HCT116 (cell line): ENCODE measurements around the gene CFAP53. TPM values are rescaled to one million over a fixed set of nuclear protein-coding genes. Genes with fewer than 3 reads are reported as not detected.
"Not testable (repeated sequence)": the region's sequence is repeated elsewhere in the genome, so short reads cannot be mapped to it uniquely, and the experiment has no call there.

Experiments used
- ATAC-seq: fragments of 200-7000 bp; cut with Tn5 transposase; 2 replicates; pipeline ENCODE4 v1.9.1; 2020; ENCODE audit warnings: mild to moderate bottlenecking, moderate library complexity
- BruUV-seq: library from RNA; stranded (reverse); fragments of 400-500 nt; replicated peaks from 2 replicates; lab custom pipeline; 2021; lab: Mats Ljungman, UMichigan
- CTCF ChIA-PET: fragments of 300-600 bp; sonication (Branson Sonifier 250); formaldehyde crosslinking; loops from one replicate; lab custom pipeline; 2021; ENCODE audit warnings: antibody characterized with exemption; lab: Charles Lee
- POLR2A ChIA-PET: fragments of 300-600, 350-600 bp; sonication (Branson Sonifier 250); formaldehyde crosslinking; loops from one replicate; lab custom pipeline; 2021; ENCODE audit warnings: antibody characterized with exemption; lab: Charles Lee
- RAD21 ChIA-PET, 2 experiments: fragments of 300-600 bp; sonication (Branson Sonifier 250); formaldehyde crosslinking; loops; one replicate each; lab custom pipeline; 2023; ENCODE audit warnings: low total read pairs in 2 of 2; ENCODE audit not compliant: uncharacterized antibody in 2 of 2, unreplicated experiment in 2 of 2, low non-redundant PET in 1 of 2; lab: Charles Lee
- DNase-seq: peaks from one replicate; pipeline ENCODE4 v3.0.0-alpha.2; 2010; ENCODE audit warnings: low read depth, low spot score
- H2AFZ ChIP-seq: fragments of 200-600 bp; shearing (Covaris generic), sonication (generic); 2 replicates; pipeline ENCODE4 v1.6.1; 2017; ENCODE audit warnings: low read depth, mixed run types, mixed read lengths, antibody characterized with exemption, low read length; ENCODE audit not compliant: poor library complexity, severe bottlenecking
- H3K27ac ChIP-seq: 2 replicates; pipeline ENCODE4 v1.5.1; 2012; ENCODE audit warnings: low read depth, low read length
- H3K27me3 ChIP-seq: fragments of 200-600 bp; sonication (generic); 2 replicates; pipeline ENCODE4 v1.6.1; 2016; ENCODE audit warnings: mixed run types, low read length, mixed read lengths; ENCODE audit not compliant: insufficient read depth
- H3K36me3 ChIP-seq, 2 experiments: fragments of 200-500 bp in 1 of 2; fragments of 200-600 bp in 1 of 2; sonication (Bioruptor generic) in 1 of 2; sonication (generic) in 1 of 2; 2 replicates each; pipeline versions ENCODE4 v1.5.1 to v1.6.1; 2014 to 2016; ENCODE audit warnings: low read length in 2 of 2, inconsistent platforms in 1 of 2, mixed read lengths in 1 of 2, mixed run types in 1 of 2; ENCODE audit not compliant: insufficient read depth in 2 of 2, control insufficient read depth in 1 of 2
- H3K4me1 ChIP-seq, 2 experiments: fragments of 200-600 bp in 1 of 2; sonication (generic) in 1 of 2; 2 replicates each; pipeline versions ENCODE4 v1.5.1 to v1.6.1; 2012 to 2017; ENCODE audit warnings: low read length in 2 of 2, inconsistent platforms in 1 of 2, mild to moderate bottlenecking in 1 of 2, mixed read lengths in 1 of 2, mixed run types in 1 of 2, moderate library complexity in 1 of 2; ENCODE audit not compliant: insufficient read depth in 2 of 2, control insufficient read depth in 1 of 2
- H3K4me2 ChIP-seq: fragments of 200-600 bp; sonication (generic); 2 replicates; pipeline ENCODE4 v1.6.1; 2017; ENCODE audit warnings: mixed run types, low read length, mixed read lengths
- H3K4me3 ChIP-seq, 2 experiments: fragments of 200-600 bp in 1 of 2; sonication (generic) in 1 of 2; replicated peaks in 1 of 2; 2 replicates each; pipeline ENCODE4 v1.5.1; 2011 to 2016; ENCODE audit warnings: low read length in 2 of 2, control low read depth in 1 of 2, low read depth in 1 of 2, mild to moderate bottlenecking in 1 of 2, mixed read lengths in 1 of 2, mixed run types in 1 of 2
- H3K79me2 ChIP-seq: fragments of 200-600 bp; sonication (generic); 2 replicates; pipeline ENCODE4 v1.6.1; 2017; ENCODE audit warnings: mild to moderate bottlenecking, mixed run types, low read length, moderate library complexity, mixed read lengths; ENCODE audit not compliant: insufficient read depth
- H3K9ac ChIP-seq: fragments of 200-600 bp; sonication (generic); 2 replicates; pipeline ENCODE4 v1.6.1; 2016; ENCODE audit warnings: low read length, mixed read lengths
- H3K9me2 ChIP-seq: fragments of 200-600 bp; sonication (generic), shearing (Covaris generic); 2 replicates; pipeline ENCODE4 v1.6.1; 2017; ENCODE audit warnings: mixed run types, mild to moderate bottlenecking, moderate library complexity; ENCODE audit not compliant: insufficient read depth
- H3K9me3 ChIP-seq, 2 experiments: fragments of 200-500 bp in 1 of 2; fragments of 200-600 bp in 1 of 2; sonication (Bioruptor generic) in 1 of 2; sonication (generic) in 1 of 2; 2 replicates each; pipeline ENCODE4 v1.6.1; 2014 to 2017; ENCODE audit warnings: low read length in 2 of 2, mixed read lengths in 2 of 2, inconsistent platforms in 1 of 2, low read depth in 1 of 2, mild to moderate bottlenecking in 1 of 2, mixed run types in 1 of 2, moderate library complexity in 1 of 2; ENCODE audit not compliant: control insufficient read depth in 1 of 2, insufficient read depth in 1 of 2
- H4K20me1 ChIP-seq: fragments of 200-600 bp; sonication (generic), shearing (Covaris generic); 2 replicates; pipeline ENCODE4 v1.6.1; 2017; ENCODE audit warnings: mixed run types, mild to moderate bottlenecking, moderate library complexity; ENCODE audit not compliant: insufficient read depth
- CBX3 ChIP-seq: IDR thresholded peaks from 2 replicates; pipeline ENCODE4 v1.6.1; 2012; ENCODE audit warnings: low read depth
- EZH2phosphoT487 ChIP-seq: fragments of 200-600 bp; IDR thresholded peaks from 2 replicates; pipeline ENCODE4 v1.6.1; 2018; ENCODE audit warnings: antibody characterized with exemption, borderline replicate concordance
- SP1 ChIP-seq: IDR thresholded peaks from 2 replicates; pipeline ENCODE4 v1.6.1; 2012; ENCODE audit warnings: low read depth
- SRF ChIP-seq: IDR thresholded peaks from 2 replicates; pipeline ENCODE4 v1.6.1; 2012; ENCODE audit warnings: low read depth
- intact Hi-C: fragments of 100-400 bp; cut with micrococcal nuclease; formaldehyde crosslinking; loops from 2 replicates; pipeline ENCODE4 v1.10.0; 2022
- total RNA-seq: library from RNA; stranded (reverse); gene quantifications from one replicate; pipeline ENCODE4 v1.2.1, GENCODE V29; 2021; ENCODE audit not compliant: unreplicated experiment
- TF ChIP-seq, protein P1 (sequence below): IDR thresholded peaks from 2 replicates; pipeline ENCODE4 v1.6.1; 2012

Gene CFAP53
- total RNA-seq, 1 experiment from 2014 or later: 1.1 TPM

DNA sequence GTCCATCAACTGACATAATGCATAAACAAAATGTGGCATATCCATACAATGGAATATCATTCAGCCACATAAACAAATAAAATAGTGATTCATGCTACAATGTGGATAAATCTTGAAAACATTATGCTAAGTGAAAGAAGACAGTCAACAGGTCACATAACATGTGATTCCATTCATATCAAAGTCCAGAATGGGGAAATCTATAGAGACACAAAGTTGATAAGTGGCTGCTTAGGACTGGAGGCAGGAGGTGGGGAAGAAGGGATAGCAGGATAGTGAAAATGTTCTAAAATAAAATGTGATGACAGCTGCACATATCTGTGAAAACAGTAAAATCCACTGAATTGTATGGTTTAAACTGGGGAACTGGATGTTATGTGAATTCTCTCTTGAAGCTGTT lies 18.7 kb downstream of the CFAP53 start:
- no peaks in the 10 kb centered on the region for H3K27me3 ChIP-seq
- no peaks in the 10 kb centered on the region for H4K20me1 ChIP-seq
- H2AFZ ChIP-seq: no peak overlapping the region
- ChIA-PET RAD21 (no interaction called here), POLR2A (no interaction called here), CTCF (no interaction called here)
- H3K9me2 ChIP-seq: no peaks in the 10 kb centered on the region
- no peak overlapping the region for H3K9ac ChIP-seq
- intact Hi-C loops: no loop called here
- H3K36me3 ChIP-seq: no peaks in the 10 kb centered on the region
- no peak overlapping the region for H3K4me2 ChIP-seq
- H3K9me3 ChIP-seq: no peaks in the 10 kb centered on the region
- no peak for DNase-seq
- ATAC-seq: no peak
- TF ChIP-seq, protein P1, sequence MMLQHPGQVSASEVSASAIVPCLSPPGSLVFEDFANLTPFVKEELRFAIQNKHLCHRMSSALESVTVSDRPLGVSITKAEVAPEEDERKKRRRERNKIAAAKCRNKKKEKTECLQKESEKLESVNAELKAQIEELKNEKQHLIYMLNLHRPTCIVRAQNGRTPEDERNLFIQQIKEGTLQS: no peak
- TF ChIP-seq EZH2phosphoT487: no peak
- TF ChIP-seq SP1: no peak
- no peak for TF ChIP-seq SRF
- H3K79me2 ChIP-seq: no peaks in the 10 kb centered on the region
- no peak overlapping the region for H3K27ac ChIP-seq
- H3K4me1 ChIP-seq: no peaks in the 10 kb centered on the region
- BruUV-seq: no TSS peak
- H3K4me3 ChIP-seq: no peak overlapping the region

DNA sequence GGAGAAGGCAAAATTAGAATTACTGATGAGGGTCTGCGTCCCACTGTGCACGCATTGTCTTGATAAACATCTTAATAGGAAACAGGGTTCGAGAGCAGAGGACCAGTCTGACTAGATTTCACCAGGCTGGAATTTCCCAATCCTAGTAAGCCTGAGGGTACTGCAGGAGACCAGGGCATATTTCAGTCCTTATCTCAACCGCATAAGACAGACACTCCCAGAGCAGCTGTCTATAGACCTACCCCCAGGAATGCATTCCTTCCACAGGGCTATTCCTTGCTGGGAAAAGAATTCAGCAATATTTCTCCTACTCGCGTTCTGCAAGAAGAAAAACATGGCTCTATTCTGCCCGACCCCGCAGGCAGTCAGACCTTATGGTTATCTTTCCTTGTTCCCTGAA lies 24.5 kb downstream of the CFAP53 start:
- H4K20me1 ChIP-seq, CTCF ChIA-PET, H3K36me3 ChIP-seq, H3K9me3 ChIP-seq, H2AFZ ChIP-seq, H3K79me2 ChIP-seq, ATAC-seq, RAD21 ChIA-PET, H3K27me3 ChIP-seq, POLR2A ChIA-PET, H3K9ac ChIP-seq, DNase-seq, H3K27ac ChIP-seq, BruUV-seq, H3K9me2 ChIP-seq, H3K4me3 ChIP-seq, H3K4me2 ChIP-seq: not testable (repeated sequence)
- TF ChIP-seq CBX3: peak; percentile 70
- H3K4me1 ChIP-seq: peaks cover 2 to 26% of the 10 kb centered on the region in 2 experiments; a peak in 3 of 4 replicates
- intact Hi-C loops: loop anchor here (2.0 kb wide), 1 partner anchor 45 kb away; the partner anchor contains the start of gene CXXC1
